Measurements from ENCODE around the gene ACBD4.

Gene ACBD4

GRCh38 chr17:45108051-45108450 lies 27.4 kb upstream of the ACBD4 start:
- no peak for TF ChIP-seq CTCF (conservative IDR thresholded peaks at IDR 0.05; ENCODE audit: low read depth, low read length)
- H3K79me2 ChIP-seq (ENCODE audit: insufficient read depth, low read depth): no peaks in the 10 kb centered on the region
- H3K4me1 ChIP-seq (ENCODE audit: low read depth, poor library complexity, severe bottlenecking): no peaks in the 10 kb centered on the region
- H3K36me3 ChIP-seq (ENCODE audit: insufficient read depth): no peaks in the 10 kb centered on the region; the same call in 1 of the 2 replicates
- H3K4me3 ChIP-seq (IDR thresholded peaks at IDR 0.05; ENCODE audit: insufficient read depth, low read depth, low read length): no peak overlapping the region
- no peak overlapping the region for H3K9ac ChIP-seq
- no peaks in the 10 kb centered on the region for H3K27me3 ChIP-seq (ENCODE audit: insufficient read depth, low read depth)
- H3K4me2 ChIP-seq: no peak overlapping the region
- H4K20me1 ChIP-seq (ENCODE audit: insufficient read depth): no peaks in the 10 kb centered on the region
- H3K27ac ChIP-seq: no peak overlapping the region
- no peak overlapping the region for H2AFZ ChIP-seq (ENCODE audit: low read depth)

- H3K27ac ChIP-seq: no peak overlapping the region
- H3K36me3 ChIP-seq (ENCODE audit: insufficient read depth): no peaks in the 10 kb centered on the region
- H3K4me1 ChIP-seq (ENCODE audit: low read depth, poor library complexity, severe bottlenecking): no peaks in the 10 kb centered on the region
- no peaks in the 10 kb centered on the region for H3K27me3 ChIP-seq (ENCODE audit: insufficient read depth, low read depth)
- no peak overlapping the region for H3K4me2 ChIP-seq
- no peak overlapping the region for H3K9ac ChIP-seq
- H3K79me2 ChIP-seq (ENCODE audit: insufficient read depth, low read depth): no peaks in the 10 kb centered on the region
- H2AFZ ChIP-seq (ENCODE audit: low read depth): no peak overlapping the region
- no peak for TF ChIP-seq CTCF (conservative IDR thresholded peaks at IDR 0.05; ENCODE audit: low read depth, low read length)
- H4K20me1 ChIP-seq (ENCODE audit: insufficient read depth): no peaks in the 10 kb centered on the region
- H3K4me3 ChIP-seq (IDR thresholded peaks at IDR 0.05; ENCODE audit: insufficient read depth, low read depth, low read length): no peak overlapping the region
These were observed 26.6 kb upstream of the ACBD4 start for GRCh38 chr17:45108595-45109521.

- no peaks in the 10 kb centered on the region for H4K20me1 ChIP-seq (ENCODE audit: insufficient read depth)
- TF ChIP-seq CTCF (conservative IDR thresholded peaks at IDR 0.05; ENCODE audit: low read depth, low read length): no peak
- H3K4me2 ChIP-seq: no peak overlapping the region
- no peak overlapping the region for H3K27ac ChIP-seq
- no peaks in the 10 kb centered on the region for H3K4me1 ChIP-seq (ENCODE audit: low read depth, poor library complexity, severe bottlenecking)
- H3K36me3 ChIP-seq (ENCODE audit: insufficient read depth): no peaks in the 10 kb centered on the region
- H3K27me3 ChIP-seq (ENCODE audit: insufficient read depth, low read depth): no peaks in the 10 kb centered on the region
- H3K79me2 ChIP-seq (ENCODE audit: insufficient read depth, low read depth): no peaks in the 10 kb centered on the region
- H3K9ac ChIP-seq: no peak overlapping the region
- H3K4me3 ChIP-seq (IDR thresholded peaks at IDR 0.05; ENCODE audit: insufficient read depth, low read depth, low read length): no peak overlapping the region
- H2AFZ ChIP-seq (ENCODE audit: low read depth): no peak overlapping the region
These were observed 24.5 kb upstream of the ACBD4 start for GRCh38 chr17:45110676-45111611.

- Histone ChIP-seq H3K36me3 (ENCODE audit: insufficient read depth) (no peaks in the 10 kb centered on the region), H3K27me3 (ENCODE audit: insufficient read depth, low read depth) (no peaks in the 10 kb centered on the region), H3K4me3 (IDR thresholded peaks at IDR 0.05; ENCODE audit: insufficient read depth, low read depth, low read length) (no peak overlapping the region), H3K4me2 (no peak overlapping the region), H4K20me1 (ENCODE audit: insufficient read depth) (no peaks in the 10 kb centered on the region), H3K4me1 (ENCODE audit: low read depth, poor library complexity, severe bottlenecking) (no peaks in the 10 kb centered on the region), H3K27ac (no peak overlapping the region), H3K79me2 (ENCODE audit: insufficient read depth, low read depth) (no peaks in the 10 kb centered on the region), H2AFZ (ENCODE audit: low read depth) (no peak overlapping the region), H3K9ac (no peak overlapping the region)
- no peak for TF ChIP-seq CTCF (conservative IDR thresholded peaks at IDR 0.05; ENCODE audit: low read depth, low read length)
These were observed 23.6 kb upstream of the ACBD4 start for GRCh38 chr17:45111850-45112249.

All from KMS-11 (cell line).